ENCODE measurements around the gene MYCN.

The MYCN gene

GRCh38 chr2:15931319-15931890, 8.9 kb upstream of the MYCN start:
- no peak for DNase-seq (ENCODE audit: low spot score)

- DNase-seq (ENCODE audit: low spot score) = no peak
Measured at GRCh38 chr2:15931950-15932349, 8.4 kb upstream of the MYCN start.

- DNase-seq (ENCODE audit: low spot score) = no peak
Measured at GRCh38 chr2:15932394-15933183, 7.8 kb upstream of the MYCN start.

- no peak for DNase-seq (ENCODE audit: low spot score)
Measured at GRCh38 chr2:15933184-15933845, 7.0 kb upstream of the MYCN start.

- DNase-seq (ENCODE audit: low spot score) = no peak
Measured at GRCh38 chr2:15934291-15934945, 5.9 kb upstream of the MYCN start.

GRCh38 chr2:15935189-15935588, 5.2 kb upstream of the MYCN start:
- no peak for DNase-seq (ENCODE audit: low spot score)

- no peak for DNase-seq (ENCODE audit: low spot score)
Measured at GRCh38 chr2:15935675-15936074, 4.7 kb upstream of the MYCN start.

GRCh38 chr2:15936277-15937104, 3.9 kb upstream of the MYCN start:
- DNase-seq (ENCODE audit: low spot score) = no peak

- no peak for DNase-seq (ENCODE audit: low spot score)
Measured at GRCh38 chr2:15937105-15937881, 3.1 kb upstream of the MYCN start.

- DNase-seq (ENCODE audit: low spot score) = no peak
Measured at GRCh38 chr2:15937882-15938802, 2.2 kb upstream of the MYCN start.

- DNase-seq (ENCODE audit: low spot score) = no peak
Measured at GRCh38 chr2:15938803-15939555, 1.4 kb upstream of the MYCN start.

GRCh38 chr2:15939556-15939853, 845 bp upstream of the MYCN start:
- DNase-seq (ENCODE audit: low spot score) = no peak

- DNase-seq (ENCODE audit: low spot score) = peak; percentile 40
Measured at GRCh38 chr2:15940661-15941480, 521 bp downstream of the MYCN start.

GRCh38 chr2:15941481-15941850, 1.1 kb downstream of the MYCN start:
- peak; percentile 88 for DNase-seq (ENCODE audit: low spot score)

GRCh38 chr2:15941871-15942710, 1.7 kb downstream of the MYCN start:
- DNase-seq (ENCODE audit: low spot score) = peak; percentile 40

GRCh38 chr2:15942711-15943345, 2.5 kb downstream of the MYCN start:
- DNase-seq (ENCODE audit: low spot score) = no peak
